ENCODE measurements around the gene TEP1.
"Not testable (repeated sequence)": the region's sequence is repeated elsewhere in the genome, so short reads cannot be mapped to it uniquely, and the experiment has no call there.

The TEP1 gene

DNA sequence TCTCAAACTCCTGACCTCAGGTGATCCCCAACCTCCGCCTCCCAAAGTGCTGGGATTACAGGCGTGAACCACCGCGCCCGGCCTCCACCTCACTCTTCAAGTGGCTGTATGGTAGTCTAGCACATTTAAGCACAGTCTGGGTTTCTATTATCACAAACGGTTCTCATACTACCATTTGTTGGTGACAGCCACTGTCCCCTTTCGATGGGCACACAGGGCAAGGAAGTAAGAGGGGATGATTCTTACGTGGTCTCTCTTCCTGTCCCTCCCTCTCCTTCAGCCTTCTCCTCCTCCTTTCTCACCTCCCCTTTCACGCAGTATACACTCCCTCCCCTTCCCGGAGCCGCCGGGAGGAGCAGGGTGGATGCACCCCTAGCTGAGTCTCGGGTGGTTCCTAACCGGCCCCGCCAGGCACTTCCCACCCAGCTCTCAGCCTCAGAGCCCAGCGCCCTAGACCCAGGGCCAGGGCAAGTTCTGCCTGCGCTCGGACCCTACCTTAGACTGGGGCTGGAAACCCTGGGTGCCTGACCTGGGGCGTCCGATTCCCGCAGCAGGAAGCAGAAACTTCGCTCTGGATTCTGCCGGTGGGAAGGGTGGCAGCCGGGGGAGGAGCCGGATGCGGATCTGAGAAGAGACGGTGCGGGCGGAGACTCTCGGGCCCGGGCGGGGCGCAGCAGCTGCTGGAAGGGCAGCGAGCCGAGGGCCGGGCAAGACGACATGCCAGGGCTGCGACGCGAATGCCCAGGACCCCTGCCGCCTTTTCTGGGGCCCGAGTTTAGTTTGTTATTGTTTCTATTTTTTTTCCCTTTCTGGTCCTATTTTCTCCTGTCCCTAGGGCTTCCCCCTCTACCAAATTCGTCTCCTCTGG is at the start of gene TEP1:
Gene TEP1 (minus strand): TSS at position 626 of the 868 bp plus-strand sequence. CDS start 5,062 bp downstream, outside the sequence.
- peak; percentile 37 to 45 for DNase-seq (ENCODE audit: low read depth in 2 of 2)

DNA sequence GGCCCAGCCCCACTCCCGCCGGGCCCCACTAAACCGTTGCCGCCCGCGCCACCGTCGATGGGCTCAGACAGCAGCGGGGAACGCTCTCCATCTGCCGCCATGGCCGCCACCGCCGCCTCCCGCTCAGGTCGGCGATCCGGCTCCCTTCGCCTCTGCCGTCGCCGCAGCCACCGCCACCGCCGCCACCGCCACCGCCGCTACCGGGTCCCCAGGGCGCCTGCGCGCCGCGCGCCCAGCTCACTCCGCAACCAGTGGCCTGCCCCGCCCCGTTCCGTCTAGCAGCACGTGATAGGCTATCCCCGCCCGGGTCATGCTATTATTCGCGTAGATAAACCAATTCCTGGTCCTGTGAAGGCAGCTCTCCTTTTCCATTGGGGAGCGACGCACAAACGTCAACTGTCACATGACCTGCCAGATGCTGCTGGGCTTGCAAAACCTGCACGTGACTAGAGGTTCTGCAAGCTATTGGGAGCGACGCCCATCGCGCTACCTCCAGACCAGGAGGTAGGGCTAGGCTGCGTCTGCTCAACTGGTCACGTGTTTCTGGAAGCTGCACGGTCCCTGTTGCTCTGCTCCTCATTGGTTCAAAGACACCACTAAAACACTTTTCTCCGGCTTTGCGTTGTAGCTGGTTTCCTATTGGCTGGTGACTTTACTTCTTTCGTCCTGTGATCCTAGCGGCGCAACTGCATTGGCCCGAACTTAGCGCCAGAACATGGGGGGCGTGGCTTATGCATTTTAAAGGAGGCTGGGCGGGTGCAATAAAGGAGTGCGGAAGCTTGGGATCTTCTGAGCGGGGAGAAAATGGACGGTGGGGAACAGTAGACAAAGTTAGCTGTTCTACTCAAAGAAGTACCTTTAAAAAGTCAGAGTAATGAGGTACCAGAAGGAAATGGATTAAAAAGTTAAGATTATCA is 48.2 kb upstream of the TEP1 start, which contains the start of gene PIP4P1:
Gene PIP4P1 (minus strand): TSS at position 210 of the 917 bp plus-strand sequence. CDS start 109 bp downstream, at position 101.
- peak; percentile 100 for DNase-seq (ENCODE audit: low read depth in 2 of 2)

DNA sequence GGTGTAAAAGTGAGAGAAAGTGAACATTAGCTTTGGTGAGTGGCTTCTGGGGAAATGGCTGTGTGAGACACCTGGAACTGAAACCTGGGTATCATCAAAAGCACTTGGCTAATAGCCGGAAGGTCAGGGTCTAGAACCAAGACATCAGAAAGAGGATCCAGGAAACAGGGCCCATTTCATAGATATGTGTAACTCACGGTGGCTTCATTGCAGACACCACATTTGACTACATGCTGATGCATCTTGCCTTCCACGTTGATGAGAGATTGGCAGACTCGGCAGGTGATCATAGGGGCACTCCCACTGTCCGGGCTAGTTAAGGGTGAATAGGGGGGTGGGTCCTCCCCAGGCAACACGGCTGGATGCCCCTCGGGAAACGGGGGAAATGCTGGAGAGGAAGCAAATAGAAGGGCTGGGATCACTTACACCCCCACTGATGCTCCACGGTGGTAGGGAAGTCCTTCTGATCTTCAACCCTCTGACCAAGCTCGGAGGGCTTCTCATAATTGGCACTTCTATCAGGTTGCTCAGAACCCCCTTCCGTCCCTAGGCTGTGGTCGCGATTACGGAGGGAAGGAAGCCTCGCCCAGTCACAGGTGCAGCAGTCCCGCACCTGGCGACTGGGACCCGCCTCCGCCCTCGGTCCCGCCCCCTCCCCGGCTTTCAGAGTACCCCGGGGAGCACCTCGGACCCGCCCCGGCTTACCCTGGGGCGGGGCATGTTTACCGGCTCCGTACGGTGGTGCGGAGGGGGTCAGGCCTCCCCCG is 47.3 kb upstream of the TEP1 start:
- DNase-seq (ENCODE audit: low read depth in 2 of 2): no peak

DNA sequence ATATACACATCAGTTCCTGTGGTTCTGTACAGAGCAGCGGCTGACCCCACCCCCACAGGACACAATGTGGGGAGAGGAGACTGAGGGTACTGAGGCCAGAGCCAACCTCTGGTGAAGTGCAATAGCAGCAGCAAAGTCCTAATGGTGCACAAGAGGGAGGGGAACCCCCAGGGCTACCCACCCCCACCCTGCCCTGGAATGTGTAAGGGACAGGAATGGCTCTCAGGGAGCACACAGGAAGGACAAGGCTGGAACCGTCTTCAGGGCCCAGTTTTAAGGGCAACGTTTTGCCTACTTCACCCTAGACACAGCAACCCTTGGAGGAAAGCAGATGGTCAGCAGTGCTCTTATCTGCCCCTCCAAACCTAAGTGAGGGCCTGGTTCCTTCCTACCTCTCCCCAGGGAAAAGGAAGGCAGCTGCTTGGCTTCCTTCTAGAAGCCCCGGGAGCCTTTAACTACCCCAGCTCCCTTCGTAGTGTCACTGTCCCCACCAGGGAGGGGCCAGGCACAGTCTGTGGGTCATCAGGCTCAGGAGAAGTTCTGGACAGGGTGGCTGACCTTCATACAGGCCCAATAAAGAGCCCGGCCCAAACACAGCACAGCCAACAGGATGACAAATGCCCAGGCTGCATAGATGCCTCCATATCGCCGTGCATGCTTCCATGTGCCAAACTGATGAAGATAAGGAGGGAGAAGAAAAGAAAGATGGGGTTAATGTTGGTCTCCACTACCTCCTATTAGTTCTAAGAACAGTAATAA is 44.9 kb upstream of the TEP1 start:
- DNase-seq (ENCODE audit: low read depth in 2 of 2): no peak

DNA sequence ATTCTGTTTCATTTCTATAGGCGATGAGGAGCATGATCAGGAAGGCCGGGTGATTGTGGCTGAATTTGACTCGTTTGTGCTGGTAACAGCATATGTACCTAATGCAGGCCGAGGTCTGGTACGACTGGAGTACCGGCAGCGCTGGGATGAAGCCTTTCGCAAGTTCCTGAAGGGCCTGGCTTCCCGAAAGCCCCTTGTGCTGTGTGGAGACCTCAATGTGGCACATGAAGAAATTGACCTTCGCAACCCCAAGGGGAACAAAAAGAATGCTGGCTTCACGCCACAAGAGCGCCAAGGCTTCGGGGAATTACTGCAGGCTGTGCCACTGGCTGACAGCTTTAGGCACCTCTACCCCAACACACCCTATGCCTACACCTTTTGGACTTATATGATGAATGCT is 43.7 kb upstream of the TEP1 start:
- no peak for DNase-seq (ENCODE audit: low read depth in 2 of 2)

DNA sequence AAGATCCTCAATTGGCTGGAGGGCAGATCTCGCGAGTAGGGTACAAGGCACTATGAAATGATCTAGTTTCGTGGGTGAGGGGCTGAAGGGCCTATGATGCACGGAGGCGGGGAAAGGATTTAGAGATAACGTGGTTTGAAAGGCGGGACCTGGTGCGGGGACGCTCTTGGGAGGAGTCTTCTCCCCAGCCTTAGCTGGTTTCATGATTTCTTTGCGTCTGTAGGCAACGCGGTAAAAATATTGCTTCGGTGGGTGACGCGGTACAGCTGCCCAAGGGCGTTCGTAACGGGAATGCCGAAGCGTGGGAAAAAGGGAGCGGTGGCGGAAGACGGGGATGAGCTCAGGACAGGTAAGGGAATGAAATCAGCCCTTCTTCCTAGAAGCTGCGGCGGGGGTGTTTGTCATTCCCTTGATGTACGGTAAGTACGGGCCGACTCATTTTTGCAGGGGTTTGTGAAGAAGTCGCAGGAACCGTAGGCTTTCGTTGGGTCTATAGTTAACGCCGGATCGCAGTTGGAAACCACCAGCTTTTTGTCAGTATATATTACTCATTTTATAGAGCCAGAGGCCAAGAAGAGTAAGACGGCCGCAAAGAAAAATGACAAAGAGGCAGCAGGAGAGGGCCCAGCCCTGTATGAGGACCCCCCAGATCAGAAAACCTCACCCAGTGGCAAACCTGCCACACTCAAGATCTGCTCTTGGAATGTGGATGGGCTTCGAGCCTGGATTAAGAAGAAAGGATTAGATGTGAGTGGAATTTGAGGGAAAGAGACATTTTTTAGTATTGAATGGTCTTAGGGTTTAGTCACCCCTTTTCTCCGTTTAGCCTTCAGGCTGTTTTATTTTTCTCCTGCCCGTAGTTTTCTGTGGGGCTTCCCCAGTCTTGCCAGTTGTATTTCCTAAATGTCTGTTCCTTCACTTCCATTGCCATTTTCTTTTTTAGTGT is 42.3 kb upstream of the TEP1 start:
- no peak for DNase-seq (ENCODE audit: low read depth in 2 of 2)

DNA sequence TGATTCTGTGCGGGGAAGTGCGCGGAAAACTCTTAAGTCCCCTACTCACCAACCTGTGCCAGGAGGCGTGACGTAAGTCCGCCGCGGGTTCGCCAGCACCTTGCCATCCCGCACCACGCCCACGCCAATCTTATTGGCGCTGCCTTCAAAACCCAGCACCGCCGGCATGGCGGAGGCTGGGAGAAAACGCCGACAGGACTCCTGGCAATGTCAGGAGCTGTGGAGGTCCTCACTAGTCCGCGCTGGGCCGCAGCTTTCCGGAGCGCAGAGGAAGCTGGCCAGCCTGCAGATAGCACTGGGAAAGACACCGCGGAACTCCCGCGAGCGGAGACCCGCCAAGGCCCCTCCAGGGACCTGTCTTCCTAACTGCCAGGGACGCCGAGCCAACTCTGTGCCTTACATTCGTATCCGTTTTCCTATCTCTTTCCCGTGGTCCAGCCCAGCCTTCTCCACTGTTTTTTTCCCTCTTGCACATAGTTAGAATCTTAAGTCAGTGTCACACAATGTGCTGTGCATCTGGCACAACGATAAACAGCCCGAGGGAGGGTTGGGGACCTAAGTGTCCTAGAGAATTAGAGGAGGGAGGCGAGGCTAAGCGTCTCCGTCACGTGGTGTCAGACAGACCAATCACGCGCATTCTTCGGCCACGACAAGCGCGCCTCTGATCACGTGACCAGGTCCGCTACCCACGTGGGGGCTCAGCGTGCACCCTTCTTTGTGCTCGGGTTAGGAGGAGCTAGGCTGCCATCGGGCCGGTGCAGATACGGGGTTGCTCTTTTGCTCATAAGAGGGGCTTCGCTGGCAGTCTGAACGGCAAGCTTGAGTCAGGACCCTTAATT is 41.4 kb upstream of the TEP1 start, which contains the start of the genes APEX1 and OSGEP:
Gene APEX1 (plus strand): TSS at position 711 of the 839 bp plus-strand sequence. CDS start 420 bp downstream, outside the sequence.
Gene OSGEP (minus strand): TSS at position 297 of the 839 bp plus-strand sequence. CDS start 129 bp downstream, at position 168.
- peak; percentile 97 for DNase-seq (ENCODE audit: low read depth in 2 of 2)

DNA sequence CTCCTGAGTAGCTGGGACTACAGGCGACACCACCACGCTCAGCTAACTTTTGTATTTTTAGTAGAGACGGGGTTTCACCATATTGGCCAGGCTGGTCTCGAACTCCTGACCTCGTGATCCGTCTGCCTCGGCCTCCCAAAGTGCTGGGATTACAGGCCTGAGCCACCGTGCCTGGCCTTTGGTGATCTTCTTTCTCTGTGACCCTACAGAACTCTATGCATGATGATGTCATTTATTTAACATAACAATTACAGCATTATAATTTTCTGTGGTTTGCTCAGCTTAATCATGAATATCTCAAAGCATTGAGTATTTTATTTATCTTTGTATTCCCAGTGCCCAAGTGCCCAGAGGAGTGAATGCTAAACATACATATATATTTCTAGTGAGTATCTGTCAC is 39.5 kb upstream of the TEP1 start:
- not testable (repeated sequence) for DNase-seq (ENCODE audit: low read depth in 2 of 2)

DNA sequence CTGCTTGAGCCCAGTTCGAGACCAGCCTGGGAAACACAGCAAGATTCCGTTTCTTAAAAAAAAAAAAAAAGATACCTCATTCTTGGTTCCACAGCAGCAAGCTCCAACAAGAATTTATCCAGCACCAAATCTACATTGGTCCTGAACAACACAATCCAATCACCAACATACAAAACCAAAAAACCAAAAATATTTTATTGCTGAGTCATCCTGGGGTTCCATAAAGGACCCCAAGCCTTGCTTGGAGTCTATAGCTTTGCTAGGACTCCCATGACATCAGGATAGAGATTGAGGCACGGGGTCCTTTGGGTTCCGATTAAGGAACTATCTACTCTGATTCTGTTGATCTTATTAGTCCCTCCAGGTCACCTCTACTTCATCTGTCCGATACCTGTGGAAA is 33.6 kb upstream of the TEP1 start:
- no peak for DNase-seq (ENCODE audit: low read depth in 2 of 2)

DNA sequence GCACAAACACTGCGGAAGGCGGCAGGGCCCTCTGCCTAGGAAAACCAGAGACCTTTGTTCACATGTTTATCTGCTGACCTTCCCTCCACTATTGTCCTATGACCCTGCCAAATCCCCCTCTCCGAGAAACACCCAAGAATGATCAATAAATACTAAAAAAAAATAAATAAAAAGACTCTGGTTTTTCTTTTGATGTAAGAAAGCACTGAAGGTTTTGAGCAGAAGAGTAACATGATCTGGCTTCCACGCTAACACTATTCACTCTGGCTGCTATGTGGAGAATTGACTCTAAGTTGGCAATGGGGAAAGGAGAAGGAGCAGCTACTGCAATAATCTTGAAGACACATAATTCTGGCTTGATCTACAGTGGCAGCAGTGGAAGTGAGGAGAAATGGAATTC is 30.3 kb upstream of the TEP1 start:
- not testable (repeated sequence) for DNase-seq (ENCODE audit: low read depth in 2 of 2)

DNA sequence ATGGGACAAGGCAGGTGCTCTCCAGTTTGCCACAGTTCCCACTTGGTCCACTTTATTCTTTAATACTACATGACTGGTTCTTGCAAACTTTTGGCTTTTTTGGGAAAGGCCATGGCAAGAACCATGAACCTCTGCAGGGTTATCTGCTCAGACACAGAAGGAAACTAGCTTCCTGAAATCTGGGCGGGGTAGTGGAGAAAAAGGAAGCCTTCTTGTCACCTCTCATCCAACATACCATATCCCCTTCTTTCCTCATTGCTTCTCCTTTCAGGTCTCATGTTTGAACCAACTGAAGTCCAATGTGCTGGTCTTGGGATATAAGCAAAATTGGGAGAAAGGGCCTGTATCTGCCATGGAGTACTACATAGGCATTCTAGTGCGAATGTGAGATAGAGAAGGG is 28.2 kb upstream of the TEP1 start:
- no peak for DNase-seq (ENCODE audit: low read depth in 2 of 2)

DNA sequence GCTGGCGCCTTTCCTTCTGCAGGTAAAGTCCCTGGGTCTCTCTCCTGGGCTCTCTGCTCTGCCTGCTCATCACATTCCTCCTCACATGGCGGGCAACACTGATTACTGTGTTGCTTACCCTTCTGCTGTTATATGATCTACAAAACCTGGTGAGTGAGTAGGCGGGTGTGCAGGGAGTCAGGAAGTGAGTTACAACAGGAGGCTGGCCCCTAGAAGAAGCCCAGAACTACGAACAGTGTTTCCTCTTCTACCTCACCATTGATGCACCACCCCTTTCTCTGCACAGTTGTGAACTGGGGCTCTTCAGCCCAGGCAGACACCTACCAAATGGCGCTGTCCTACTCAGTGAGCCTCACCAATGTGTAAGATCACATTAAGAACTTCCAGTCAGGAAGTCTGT is 27.6 kb upstream of the TEP1 start:
- DNase-seq (ENCODE audit: low read depth in 2 of 2): no peak

DNA sequence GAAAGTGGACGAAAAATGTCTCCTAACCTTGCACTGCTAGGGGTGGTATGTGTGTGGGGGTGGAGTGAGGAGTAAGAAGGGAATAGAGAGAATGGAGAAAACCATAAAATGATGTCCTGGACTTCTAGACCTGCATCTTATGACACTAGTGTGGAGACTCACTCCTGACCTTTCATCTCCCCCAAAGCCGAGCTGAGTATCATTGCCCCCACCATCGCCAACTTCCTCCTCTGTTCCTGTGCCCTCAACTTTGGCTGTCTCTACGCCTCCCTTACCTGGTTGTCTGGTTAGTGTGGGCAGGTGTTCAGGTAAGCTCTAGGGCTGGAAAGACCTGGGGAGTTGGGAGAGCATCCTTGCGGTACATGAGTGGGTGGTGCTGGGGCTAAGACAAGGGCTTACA is 27.2 kb upstream of the TEP1 start:
- DNase-seq (ENCODE audit: low read depth in 2 of 2): no peak

DNA sequence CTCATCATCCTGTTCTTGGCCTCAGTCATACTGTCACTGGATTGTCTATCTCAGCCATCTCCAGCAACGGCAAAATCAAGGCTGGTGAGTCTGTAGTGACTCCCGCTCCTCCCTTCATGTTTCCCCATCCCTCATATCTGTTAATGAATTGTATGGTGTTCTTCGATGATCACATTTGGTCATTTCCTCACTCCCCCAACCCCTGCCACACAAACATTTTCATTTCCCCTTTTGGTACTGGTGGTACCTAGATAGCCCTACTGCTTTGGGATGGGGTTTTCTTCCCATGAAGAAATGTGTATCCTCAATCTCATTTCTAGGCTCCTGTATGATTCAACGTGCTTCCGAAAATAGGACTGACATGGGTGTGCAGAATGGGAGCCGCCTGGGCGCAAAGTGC is 25.4 kb upstream of the TEP1 start:
- no peak for DNase-seq (ENCODE audit: low read depth in 2 of 2)

DNA sequence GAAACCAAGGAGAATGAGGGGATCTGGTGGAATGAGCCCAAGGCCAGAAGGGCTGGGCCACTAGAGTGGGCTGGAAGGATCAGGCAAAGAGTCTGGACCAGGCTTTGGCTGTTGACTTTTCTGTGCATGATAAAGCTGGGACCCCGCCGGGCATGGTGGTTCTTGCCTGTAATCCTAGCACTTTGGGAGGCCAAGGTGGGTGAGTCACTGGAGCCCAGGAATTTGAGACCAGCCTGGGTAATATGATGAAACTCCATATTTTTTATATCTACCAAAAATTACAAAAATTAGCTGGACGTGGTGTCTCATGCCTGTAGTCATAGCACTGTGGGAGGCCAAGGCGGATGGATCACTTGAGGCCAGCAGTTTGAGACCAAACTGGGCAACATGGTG is 23.1 kb upstream of the TEP1 start:
- peak; percentile 41 to 44 for DNase-seq (ENCODE audit: low read depth in 2 of 2)

DNA sequence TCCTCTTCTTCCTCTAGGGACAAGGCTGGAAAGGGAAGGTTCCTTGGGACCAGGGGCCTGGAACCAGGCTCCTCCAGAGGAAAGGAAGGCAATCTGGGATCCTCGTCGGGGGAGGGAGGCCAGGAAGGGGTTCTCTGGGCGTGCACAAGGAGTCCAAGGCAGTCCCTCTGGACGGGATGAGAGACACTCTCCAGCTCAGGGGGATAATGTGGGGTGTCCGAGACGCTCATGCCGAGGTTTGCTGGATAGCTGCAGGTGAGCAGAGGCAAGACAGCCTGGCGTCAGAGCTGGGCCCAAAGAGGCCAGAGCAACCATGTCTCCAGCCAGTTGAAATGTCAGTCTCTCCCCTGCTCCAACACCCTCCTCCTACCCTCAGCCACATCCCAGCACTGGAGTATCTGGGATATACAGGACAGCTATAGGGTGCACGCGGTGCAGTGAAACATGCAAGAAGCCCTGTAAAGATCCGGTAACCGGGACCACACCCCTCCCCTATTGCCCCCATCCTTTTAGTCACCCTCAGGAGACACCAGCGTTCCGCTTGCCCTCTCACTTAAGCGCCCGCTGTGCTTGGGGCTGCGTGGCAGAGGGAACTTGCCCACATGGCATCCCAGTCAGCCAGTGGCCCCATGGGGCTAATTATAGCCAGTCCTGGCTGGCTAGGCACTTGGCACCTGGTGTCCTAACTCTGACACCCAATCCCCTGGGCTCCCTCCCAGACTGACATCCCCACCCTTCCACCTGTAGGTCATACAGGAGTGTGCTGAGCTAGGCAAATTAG is 22.5 kb upstream of the TEP1 start, which contains the start of gene KLHL33:
Gene KLHL33 (minus strand): TSS at position 585 of the 781 bp plus-strand sequence. CDS start 355 bp downstream, at position 230.
- DNase-seq (ENCODE audit: low read depth in 2 of 2): no peak

DNA sequence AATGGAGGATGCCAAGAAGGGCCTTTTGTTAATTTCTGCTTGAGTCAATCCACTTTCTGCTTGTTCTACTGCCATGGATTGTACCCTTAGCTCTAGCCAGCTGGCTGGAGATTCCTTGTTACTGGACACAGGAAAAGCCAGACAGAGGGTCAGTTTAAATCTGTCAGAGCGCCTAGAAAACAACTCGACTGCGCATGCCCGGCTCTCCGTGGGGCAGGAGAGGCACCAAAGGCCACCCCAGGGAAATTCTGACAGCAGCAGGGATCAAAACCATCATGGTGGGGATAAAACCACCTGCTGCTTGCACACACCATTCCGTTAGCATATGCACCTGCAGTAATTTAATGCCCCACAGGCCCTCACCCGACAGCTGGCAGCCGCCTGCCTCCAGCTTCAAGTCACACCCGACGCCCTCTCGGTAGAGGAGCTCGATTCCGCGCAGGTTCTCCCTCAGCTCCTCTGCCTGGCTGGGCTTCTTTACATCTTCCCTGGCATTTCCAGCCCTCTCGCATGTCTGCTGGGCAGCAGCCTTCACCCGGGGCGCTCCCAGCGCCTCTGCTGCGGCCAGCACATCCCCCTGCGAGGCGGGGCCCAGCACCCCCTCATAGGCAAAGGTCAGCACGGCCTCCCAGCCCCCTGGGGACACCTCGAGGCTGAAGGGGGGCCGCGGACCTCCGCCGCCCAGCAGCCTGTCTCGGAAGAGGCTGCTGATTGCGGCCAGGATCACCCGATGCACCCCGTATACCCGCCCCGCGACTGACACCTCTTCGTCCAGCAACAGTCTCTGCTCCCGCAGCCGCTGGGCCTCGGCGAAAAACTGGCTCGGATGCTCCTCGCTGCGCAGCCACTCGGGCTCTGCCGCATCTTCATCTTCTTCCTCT is 21.6 kb upstream of the TEP1 start:
- DNase-seq (ENCODE audit: low read depth in 2 of 2): no peak
